ENCODE results near the gene ZNF763. TPM values are rescaled to one million over a fixed set of nuclear protein-coding genes. Genes with fewer than 3 reads are reported as not detected.
"Not testable (repeated sequence)": the region's sequence is repeated elsewhere in the genome, so short reads cannot be mapped to it uniquely, and the experiment has no call there.

ZNF763 gene
- 0.20 and 0.76 TPM in 2 replicates for total RNA-seq (2014; rRNA removed; shearing (Covaris generic))

DNA sequence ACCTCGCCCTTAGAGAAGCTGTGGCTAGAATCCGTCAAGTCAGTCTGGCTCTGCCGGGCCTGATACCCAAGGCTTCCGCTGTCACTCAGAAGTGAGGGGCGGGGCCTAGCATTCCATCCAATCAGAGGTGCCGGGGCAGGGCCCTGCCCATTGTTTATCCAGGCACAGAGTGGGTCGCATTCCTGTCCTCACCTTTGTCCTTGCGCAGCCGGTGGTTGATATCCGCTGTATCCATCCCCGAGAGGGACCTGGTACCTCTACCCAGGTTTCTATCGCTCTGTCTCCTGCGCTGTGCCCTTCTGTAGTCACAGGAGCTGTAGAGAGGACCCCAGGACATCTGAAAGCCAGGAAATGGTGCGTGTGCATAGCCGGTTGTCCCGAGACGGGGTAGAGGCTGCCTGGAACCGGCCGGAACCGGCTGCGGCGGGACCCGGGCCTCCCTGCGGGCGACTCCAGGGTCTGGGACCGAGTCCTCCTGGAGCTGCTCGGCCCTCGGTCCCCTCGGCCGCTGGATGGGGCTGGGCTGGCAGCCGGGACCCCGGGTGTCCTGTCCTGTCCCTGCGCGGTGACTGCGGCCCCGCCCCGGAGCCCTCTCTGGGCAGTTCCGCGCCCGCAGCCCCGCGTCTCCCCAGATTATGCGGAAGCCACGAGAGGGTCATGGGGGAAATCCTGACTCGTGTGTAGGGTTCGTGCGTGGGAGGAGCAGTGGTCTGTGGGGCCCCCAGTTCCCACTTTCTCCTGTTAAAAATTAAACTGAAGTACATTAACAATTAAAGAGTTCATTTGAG is at the start of gene ZNF763:
Gene ZNF763 (plus strand): TSS at position 183 of the 788 bp plus-strand sequence. CDS start 169 bp downstream, at position 352.
- DNase-seq (ENCODE audit: low spot score), result peak; percentile 92

DNA sequence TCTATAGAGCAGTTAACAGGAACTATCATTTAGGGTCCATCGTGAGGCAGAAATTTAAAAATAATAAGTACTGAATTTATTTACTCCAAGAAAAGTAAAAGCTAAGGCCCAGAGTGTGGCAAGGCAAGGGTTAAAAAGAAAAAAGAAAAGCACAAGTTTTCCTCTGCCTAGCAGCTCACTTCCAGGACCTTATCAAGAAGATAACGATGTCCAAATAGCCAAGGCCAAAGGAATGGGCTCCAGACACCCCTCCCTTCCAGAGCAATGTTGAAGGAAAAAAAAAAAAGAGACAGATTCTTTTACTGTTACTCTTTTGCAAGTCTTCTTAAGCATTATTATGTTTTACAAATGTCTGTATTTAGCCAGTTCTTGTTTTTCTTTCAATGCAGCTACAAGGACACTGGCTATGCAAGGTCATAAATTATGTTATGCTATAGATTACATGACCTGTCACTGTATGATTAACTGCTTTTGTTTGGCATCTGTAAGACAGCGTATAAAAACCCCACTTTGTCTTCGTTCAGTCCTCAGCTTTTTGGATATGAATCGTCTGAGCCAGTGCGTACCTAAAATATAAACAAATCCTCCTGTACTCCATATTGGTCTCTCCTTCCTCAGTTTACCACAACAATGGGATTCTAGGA is 42.9 kb upstream of the ZNF763 start:
- peak; percentile 29 for DNase-seq (ENCODE audit: low spot score)

DNA sequence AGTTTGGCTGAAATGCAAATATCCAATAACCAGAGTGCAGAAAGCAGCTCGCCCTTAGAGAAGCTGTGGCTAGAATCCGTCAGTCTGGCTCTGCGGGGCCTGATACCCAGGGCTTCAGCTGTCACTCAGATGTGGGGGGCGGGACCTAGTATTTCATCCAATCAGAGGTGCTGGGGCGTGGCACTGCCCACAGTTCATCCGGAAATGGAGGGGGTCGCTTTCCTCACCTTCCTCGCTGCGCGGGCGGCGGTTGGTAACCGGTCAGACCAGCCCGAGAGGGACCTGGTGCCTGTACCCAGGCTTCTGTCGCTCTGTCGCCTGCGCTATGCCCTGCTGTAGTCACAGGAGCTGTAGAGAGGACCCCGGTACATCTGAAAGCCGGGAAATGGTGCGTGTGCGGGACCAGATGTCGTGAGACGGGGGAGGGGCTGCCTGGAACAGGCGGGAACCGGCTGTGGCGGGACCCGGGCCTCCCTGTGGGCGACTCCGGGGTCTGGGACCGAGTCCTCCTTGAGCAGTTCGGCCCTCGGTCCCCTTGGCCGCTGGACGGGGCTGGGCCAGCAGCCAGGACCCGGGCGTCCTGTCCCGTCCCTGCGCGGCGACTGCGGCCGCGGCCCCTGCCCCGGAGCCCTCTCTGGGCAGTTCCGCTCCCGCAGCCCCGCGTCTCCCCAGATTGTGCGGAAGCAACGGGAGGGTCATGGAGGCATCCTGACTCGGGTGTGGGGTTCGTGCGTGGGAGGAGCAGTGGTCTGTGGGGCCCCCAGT is 39.8 kb upstream of the ZNF763 start, which contains the start of gene ZNF700:
Gene ZNF700 (plus strand): TSS at position 222 of the 765 bp plus-strand sequence. CDS start 104 bp downstream, at position 326.
- DNase-seq (ENCODE audit: low spot score), result peak; percentile 93

DNA sequence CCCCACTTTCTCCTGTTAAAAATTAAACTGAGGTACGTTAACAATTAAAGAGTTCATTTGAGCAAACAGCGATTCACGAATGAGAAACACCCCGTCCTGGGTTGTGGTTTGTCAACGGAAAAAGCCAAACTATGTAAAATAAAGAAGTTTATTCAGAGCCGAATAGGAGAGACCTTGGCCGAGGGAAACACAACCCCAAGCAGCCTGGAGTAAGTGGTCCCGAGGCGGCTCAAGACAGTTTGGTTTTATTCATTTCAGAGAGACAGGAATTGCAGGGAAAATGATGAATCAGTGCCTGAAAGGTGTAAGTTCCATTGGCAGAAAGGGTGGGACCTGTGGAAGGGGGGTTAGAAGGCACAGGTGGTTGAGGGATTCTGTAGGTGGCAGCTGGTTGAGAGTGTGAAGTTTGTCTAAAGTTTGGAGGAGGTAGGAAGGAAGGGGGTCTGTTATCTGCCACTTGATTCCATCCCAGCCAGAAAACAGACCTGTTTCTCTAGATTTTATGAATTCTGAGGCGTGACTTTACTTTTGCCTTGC is 39.1 kb upstream of the ZNF763 start:
- DNase-seq (ENCODE audit: low spot score), result not testable (repeated sequence)

DNA sequence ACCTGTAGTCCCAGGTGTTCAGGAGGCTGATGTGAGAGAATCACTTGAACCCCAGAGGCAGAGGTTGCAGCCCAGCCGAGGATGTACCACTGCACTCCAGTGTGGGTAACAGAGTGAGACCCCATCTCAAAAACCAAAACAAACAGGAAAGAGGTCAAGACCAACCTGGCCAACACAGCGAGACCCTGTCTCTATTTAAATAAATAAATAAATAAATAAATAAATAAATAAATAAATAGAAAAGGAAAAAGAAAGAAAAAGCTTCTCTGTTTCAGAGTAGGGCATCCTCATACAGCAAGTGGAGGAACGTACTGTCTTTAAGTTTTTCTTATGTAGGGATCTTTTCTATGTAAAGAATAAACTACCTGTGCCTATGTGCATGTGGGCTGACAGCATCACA is 37.6 kb upstream of the ZNF763 start:
- DNase-seq (ENCODE audit: low spot score), result no peak

DNA sequence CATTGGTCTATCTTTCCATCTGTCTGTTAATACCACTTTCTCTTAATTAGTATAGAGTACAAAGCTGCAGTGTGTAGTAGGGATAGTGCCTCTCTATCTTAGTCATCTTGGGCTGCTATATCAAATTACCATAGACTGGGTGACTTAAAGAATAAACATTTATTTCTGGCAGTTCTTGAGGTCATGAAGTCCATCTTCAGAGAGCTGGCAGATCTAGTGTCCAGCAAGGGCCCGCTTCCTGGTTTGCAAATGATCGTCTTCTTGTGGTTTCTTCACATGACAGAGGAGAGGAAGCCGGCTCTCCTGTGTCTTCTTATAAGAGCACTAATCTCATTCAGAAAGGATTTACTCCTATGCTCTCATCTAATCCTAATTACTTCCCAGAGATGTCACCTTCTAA is 33.8 kb upstream of the ZNF763 start:
- DNase-seq (ENCODE audit: low spot score), result no peak

DNA sequence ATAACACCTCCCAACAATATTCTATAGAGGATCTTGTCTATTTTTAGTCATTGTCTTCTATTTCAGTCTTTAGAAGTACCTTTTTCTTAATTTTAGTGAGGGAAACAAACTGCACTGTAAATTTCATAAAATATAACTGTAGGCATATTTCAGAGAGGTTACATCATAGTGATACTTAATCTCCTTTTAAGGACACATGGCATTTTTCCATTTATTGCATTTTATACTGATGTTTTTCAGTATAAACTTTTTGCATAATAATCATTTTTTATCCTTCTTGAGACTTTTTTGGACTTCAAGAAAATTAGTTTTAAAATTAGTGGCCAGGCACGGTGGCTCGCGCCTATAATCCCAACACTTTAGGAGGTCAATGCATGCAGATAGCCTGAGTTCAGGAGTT is 33.3 kb upstream of the ZNF763 start:
- DNase-seq (ENCODE audit: low spot score), result no peak

DNA sequence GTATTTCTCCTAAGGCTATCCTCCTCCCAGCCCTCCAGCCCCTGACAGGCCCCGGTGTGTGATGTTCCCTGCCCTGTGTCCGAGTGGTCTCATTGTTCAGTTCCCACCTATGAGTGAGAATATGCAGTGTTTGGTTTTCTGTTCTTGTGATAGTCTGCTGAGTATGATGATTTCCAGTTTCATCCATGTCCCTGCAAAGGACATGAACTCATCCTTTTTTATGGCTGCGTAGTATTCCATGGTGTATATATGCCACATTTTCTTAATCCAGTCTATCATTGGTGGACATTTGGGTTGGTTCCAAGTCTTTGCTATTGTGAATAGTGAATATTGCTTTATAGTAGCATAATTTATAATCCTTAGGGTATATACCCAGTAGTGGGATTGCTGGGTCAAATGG is 29.0 kb upstream of the ZNF763 start:
- not testable (repeated sequence) for DNase-seq (ENCODE audit: low spot score)

DNA sequence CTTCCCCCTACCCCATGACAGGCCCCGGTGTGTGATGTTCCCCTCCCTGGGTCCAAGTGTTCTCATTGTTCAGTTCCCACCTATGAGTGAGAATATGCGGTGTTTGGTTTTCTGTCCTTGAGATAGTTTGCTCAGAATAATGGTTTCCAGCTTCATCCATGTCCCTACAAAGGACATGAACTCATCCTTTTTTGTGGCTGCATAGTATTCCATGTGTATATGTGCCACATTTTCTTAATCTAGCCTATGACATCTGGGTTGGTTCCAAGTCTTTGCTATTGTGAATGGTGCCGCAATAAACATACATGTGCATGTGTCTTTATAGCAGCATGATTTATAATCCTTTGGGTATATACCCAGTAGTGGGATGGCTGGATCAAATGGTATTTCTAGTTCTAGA is 26.5 kb upstream of the ZNF763 start:
- not testable (repeated sequence) for DNase-seq (ENCODE audit: low spot score)

DNA sequence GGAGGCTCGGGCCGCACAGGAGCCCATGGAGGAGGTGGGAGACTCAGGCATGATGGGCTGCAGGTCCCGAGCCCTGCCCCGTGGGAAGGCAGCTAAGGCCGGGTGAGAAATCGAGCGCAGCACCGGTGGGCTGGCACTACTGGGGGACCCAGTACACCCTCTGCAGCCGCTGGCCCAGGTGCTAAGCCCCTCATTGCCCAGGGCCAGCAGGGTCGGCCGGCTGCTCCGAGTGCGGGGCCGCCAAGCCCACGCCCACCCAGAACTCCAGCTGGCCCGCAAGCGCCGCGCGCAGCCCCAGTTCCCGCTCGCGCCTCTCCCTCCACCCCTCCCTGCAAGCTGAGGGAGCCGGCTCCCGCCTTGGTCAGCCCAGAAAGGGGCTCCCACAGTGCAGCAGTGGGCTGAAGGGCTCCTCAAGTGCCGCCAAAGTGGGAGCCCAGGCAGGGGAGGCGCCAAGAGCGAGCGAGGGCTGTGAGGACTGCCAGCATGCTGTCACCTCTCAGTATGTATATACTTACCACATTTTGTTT is 23.4 kb upstream of the ZNF763 start:
- DNase-seq (ENCODE audit: low spot score), result not testable (repeated sequence)

DNA sequence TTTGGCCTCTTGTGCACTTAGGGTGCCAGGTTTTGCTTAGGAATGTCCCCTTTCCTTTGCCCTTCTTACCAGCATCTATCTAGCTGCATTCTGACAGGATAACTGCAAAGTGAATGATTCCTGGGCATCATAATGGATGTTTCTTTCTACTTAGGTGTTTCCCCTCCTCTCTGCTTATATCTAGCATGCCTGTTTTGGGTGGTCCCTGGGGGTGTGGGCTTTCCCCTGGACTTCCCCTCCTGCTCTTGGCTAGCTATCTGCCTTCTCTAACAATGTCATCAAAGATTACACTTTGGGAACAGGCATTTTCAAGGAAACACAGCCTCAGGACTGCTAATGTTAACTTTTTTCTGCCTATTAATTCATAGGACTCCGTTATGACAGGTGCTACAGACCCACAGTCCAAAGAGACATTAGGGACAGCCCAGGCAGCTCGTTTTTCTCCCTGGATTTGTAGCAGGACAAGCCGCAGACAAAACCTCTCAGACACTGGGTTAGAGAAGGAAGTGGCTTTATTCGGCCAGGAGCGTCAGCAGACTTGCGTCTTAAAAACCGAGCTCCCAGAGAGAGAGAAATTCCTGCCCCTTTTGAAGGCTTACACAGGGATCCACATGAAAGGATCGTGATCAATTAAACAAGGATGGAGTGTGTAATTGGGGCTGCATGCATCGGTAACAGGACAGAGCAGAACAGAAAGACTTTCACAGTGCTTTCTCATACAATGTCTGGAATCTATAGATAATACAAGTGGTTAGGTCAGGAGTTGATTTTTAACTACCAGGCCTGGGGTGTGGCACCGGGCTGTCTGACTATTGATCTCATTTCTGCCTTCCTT is 22.6 kb upstream of the ZNF763 start:
- no peak for DNase-seq (ENCODE audit: low spot score)

DNA sequence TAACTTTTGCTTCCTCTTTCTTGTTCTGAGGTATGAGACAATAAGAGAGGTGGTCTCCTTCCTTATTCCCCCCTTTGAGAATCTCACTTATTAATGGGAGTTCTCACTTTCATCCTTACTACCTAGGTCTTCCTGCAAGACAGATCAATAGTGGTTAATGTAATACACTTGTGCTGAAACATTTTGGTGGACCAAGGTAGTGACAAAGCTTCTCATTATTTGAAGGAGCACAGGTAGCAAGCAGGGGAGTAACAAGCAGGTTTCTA is 22.1 kb upstream of the ZNF763 start:
- DNase-seq (ENCODE audit: low spot score), result no peak

DNA sequence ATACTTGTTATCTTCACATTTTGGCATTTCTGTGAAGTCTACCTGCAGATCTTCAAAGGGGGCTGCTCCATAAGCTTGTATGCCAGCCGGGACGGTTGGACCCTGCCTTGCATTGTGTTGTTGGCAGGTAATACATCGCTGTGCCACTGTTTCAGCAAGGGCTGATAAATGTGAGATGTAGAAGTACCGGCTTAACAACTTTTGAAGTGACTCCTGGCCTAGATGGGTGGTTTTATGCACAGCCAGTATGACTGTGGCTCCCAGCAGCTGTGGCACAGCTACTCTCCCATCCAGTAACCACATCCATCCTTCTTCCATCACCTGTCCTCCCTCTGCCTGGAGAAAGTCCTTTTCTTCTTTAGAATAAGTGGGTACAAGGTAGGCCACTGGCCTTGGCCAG is 20.2 kb upstream of the ZNF763 start:
- DNase-seq (ENCODE audit: low spot score), result no peak

DNA sequence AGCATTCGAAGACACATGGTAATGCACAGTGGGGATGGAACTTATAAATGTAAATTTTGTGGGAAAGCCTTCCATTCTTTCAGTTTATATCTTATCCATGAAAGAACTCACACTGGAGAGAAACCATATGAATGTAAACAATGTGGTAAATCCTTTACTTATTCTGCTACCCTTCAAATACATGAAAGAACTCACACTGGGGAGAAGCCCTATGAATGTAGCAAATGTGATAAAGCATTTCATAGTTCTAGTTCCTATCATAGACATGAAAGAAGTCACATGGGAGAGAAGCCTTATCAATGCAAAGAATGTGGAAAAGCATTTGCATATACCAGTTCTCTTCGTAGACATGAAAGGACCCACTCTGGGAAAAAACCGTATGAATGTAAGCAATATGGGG is 16.2 kb upstream of the ZNF763 start:
- no peak for DNase-seq (ENCODE audit: low spot score)

DNA sequence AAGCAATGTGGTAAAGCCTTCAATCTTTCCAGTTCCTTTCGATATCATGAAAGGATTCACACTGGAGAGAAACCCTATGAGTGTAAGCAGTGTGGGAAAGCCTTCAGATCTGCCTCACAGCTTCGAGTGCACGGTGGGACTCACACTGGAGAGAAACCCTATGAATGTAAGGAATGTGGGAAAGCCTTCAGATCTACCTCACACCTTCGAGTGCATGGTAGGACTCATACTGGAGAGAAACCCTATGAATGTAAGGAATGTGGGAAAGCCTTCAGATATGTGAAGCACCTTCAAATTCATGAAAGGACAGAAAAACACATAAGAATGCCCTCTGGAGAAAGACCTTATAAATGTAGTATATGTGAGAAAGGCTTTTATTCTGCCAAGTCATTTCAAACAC is 15.6 kb upstream of the ZNF763 start:
- DNase-seq (ENCODE audit: low spot score), result no peak

DNA sequence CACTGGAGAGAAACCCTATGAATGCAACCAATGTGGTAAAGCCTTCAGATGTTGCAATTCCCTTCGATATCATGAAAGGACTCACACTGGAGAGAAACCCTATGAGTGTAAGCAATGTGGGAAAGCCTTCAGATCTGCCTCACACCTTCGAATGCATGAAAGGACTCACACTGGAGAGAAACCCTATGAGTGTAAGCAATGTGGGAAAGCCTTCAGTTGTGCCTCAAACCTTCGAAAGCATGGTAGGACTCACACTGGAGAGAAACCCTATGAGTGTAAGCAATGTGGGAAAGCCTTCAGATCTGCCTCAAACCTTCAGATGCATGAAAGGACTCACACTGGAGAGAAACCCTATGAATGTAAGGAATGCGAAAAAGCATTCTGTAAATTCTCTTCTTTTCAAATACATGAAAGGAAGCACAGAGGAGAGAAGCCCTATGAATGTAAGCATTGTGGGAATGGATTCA is 15.2 kb upstream of the ZNF763 start:
- not testable (repeated sequence) for DNase-seq (ENCODE audit: low spot score)

DNA sequence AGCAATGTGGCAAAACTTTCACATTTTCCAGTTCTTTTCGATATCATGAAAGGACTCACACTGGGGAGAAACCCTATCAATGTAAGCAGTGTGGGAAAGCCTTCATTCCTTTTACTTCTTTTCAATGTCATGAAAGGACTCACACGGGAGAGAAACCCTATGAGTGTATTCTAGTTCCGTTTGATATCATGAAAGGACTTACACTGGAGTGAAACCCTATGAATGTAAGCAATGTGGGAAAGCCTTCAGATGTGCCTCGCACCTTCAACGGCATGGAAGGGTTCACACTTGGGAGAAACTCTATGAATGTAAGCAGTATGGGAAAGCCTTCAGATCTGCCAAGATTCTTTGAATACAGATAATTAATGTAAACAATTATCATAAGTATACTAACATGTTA is 14.5 kb upstream of the ZNF763 start:
- no peak for DNase-seq (ENCODE audit: low spot score)

DNA sequence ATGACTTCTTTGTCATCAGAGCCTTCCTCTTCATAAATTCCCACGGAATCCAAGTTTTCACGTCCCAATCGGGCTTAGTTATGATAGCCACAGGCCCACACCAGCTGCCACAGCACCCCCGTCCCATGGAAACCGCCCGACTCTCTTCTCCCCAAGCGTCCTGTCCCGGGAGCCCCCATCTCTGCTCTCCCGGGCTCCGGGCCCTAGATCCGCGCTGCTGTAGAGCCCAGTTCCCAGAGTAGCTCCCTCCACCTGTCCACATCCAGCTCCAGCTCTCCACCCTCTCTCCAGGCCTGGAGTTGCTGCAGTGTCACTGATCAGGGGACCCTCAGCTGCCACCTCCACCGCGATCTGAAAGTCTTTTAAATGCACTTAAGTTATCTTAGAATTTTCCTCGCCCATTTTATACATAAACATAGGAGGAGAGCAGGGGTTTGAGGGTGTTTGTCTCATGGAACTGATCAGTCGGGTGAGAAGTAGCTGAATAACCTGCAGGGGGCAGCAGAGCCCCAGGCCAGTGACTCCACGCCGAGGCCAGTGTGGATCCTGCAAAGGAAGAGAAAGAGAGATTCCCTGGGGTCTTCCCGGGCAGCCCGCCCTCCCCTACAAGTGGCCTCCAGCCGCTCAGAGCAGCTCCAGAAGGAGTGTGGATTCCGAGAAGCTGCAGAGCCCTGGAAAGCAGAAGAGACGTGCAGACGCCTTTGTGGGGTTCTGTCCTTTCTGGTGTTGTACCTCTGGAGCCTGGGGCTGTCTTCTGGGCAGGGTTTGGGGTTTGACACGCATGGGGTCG is 1.1 kb upstream of the ZNF763 start:
- DNase-seq (ENCODE audit: low spot score), result peak; percentile 60

DNA sequence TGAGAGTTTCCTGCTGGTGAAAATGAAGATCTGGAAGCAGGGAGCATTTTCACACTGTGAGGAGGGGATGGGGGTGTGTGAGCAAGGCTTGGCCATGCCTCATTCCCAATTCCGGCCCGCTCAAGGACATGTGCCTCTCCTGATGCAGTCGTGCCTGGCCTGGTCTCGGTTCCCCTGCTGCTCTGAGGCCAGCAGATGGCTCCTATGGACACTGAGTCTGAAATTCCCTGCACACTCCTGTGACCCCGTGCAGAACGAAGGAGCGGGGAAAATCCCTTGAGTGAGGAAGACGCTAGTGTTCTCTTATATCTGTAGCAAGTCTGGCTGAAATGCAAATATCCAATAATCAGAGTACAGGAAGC is 363 bp upstream of the ZNF763 start:
- DNase-seq (ENCODE audit: low spot score), result no peak

DNA sequence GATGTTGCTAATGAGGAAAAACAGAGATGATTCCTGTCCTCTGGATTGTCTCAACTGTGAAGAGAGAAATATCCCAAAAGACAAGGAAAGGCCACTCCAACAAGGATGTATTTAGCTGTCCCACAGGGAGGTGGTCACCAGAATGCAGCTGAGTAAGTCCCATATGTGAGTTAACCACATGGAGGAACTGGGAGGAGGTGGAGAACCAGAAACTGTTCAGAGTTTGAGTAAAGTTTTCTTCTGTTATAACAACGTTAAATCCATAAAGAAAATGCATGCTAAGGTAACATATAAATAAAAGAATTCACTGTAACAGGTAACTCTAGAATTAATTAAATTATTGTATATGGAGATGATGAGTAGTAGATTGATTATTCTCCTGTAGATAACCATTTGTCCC is 5.3 kb downstream of the ZNF763 start:
- DNase-seq (ENCODE audit: low spot score), result no peak
